H1 (cell line): ENCODE measurements around the gene ADM. TPM values are rescaled to one million over a fixed set of nuclear protein-coding genes. Genes with fewer than 3 reads are reported as not detected.

ENCODE experiments used
- CTCF ChIA-PET: fragments of 300-600 bp; sonication (Branson Sonifier 250); formaldehyde crosslinking; loops from one replicate; lab custom pipeline; 2021; ENCODE audit not compliant: partially characterized antibody; lab: Charles Lee
- POLR2A ChIA-PET: fragments of 300-600 bp; sonication (Branson Sonifier 250); formaldehyde crosslinking; loops from one replicate; lab custom pipeline; 2021; ENCODE audit warnings: inconsistent platforms; ENCODE audit not compliant: partially characterized antibody; lab: Charles Lee
- DNase-seq, 2 experiments: peaks; one replicate each; pipeline versions ENCODE4 v3.0.0 to v3.0.0-alpha.2; 2010 to 2022; ENCODE audit warnings: low spot score in 2 of 2, low read depth in 1 of 2, mixed read lengths in 1 of 2
- FAIRE-seq: peaks from 2 replicates; lab custom pipeline; 2011; peaks lifted over from hg19 to GRCh38; lab: Jason Lieb, UNC
- H2AFZ ChIP-seq: 2 replicates; pipeline ENCODE4 v1.8.1; 2012; ENCODE audit warnings: low read length, inconsistent platforms
- H2AK5ac ChIP-seq: 2 replicates; pipeline ENCODE4 v1.6.1; 2013; ENCODE audit warnings: low read depth, low read length
- H2BK120ac ChIP-seq: replicated peaks from 2 replicates; pipeline ENCODE3; 2013; ENCODE audit warnings: low read depth, low read length, inconsistent platforms
- H2BK12ac ChIP-seq: 2 replicates; pipeline ENCODE4 v1.6.1; 2013; ENCODE audit warnings: low read depth, low read length
- H2BK15ac ChIP-seq: 2 replicates; pipeline ENCODE4 v1.6.1; 2013; ENCODE audit warnings: low read length
- H2BK20ac ChIP-seq: 2 replicates; pipeline ENCODE4 v1.6.1; 2013; ENCODE audit warnings: low read length
- H2BK5ac ChIP-seq: 2 replicates; pipeline ENCODE4 v1.6.1; 2013; ENCODE audit warnings: low read depth, low read length
- H3K14ac ChIP-seq: 2 replicates; pipeline ENCODE4 v1.6.1; 2013; ENCODE audit warnings: inconsistent platforms; ENCODE audit not compliant: insufficient read length
- H3K18ac ChIP-seq: 2 replicates; pipeline ENCODE4 v1.6.1; 2013; ENCODE audit warnings: low read length; ENCODE audit errors: extremely low read depth
- H3K23ac ChIP-seq: 2 replicates; pipeline ENCODE4 v1.6.1; 2013; ENCODE audit warnings: inconsistent platforms; ENCODE audit not compliant: insufficient read length
- H3K23me2 ChIP-seq: 2 replicates; pipeline ENCODE4 v1.6.1; 2013; ENCODE audit warnings: low read depth, low read length
- H3K27ac ChIP-seq: 2 replicates; pipeline ENCODE4 v1.6.1; 2011; ENCODE audit warnings: low read depth, low read length, inconsistent platforms
- H3K27me3 ChIP-seq, 4 experiments: replicated peaks in 1 of 4; 1 replicate in 1 of 4; 2 replicates in 3 of 4; pipeline versions ENCODE4 v1.6.1 to v1.8.1; 2011 to 2013; ENCODE audit warnings: low read length in 3 of 4, mild to moderate bottlenecking in 3 of 4, inconsistent platforms in 2 of 4, mixed read lengths in 2 of 4, moderate library complexity in 1 of 4; ENCODE audit not compliant: control insufficient read depth in 3 of 4, insufficient read depth in 3 of 4; ENCODE audit errors: extremely low read depth in 1 of 4
- H3K36me3 ChIP-seq, 4 experiments: 2 replicates each; pipeline versions ENCODE4 v1.6.1 to v1.8.1; 2011 to 2013; ENCODE audit warnings: mild to moderate bottlenecking in 4 of 4, low read length in 3 of 4, moderate library complexity in 2 of 4, control low read depth in 1 of 4, inconsistent platforms in 1 of 4; ENCODE audit not compliant: insufficient read depth in 4 of 4, control insufficient read depth in 2 of 4
- H3K4ac ChIP-seq: replicated peaks from 2 replicates; pipeline ENCODE3; 2013; ENCODE audit warnings: low read length, low read depth, mixed read lengths, inconsistent platforms; ENCODE audit not compliant: insufficient read length
- H3K4me1 ChIP-seq, 4 experiments: replicated peaks in 1 of 4; 1 replicate in 1 of 4; 2 replicates in 3 of 4; pipeline versions ENCODE4 v1.6.1 to v1.8.1; 2011 to 2013; ENCODE audit warnings: low read length in 3 of 4, inconsistent platforms in 2 of 4, mixed read lengths in 1 of 4; ENCODE audit not compliant: insufficient read depth in 4 of 4, control insufficient read depth in 3 of 4
- H3K4me2 ChIP-seq, 2 experiments: 2 replicates each; pipeline versions ENCODE4 v1.6.1 to v1.8.1; 2011 to 2013; ENCODE audit warnings: low read depth in 2 of 2, low read length in 2 of 2, control low read depth in 1 of 2, inconsistent platforms in 1 of 2, mild to moderate bottlenecking in 1 of 2; ENCODE audit not compliant: insufficient read depth in 1 of 2
- H3K4me3 ChIP-seq, 4 experiments: fragments of 200-600, 300-600 bp in 1 of 4; sonication (generic), shearing (Covaris generic), sonication (Bioruptor Twin) in 1 of 4; 2 replicates each; pipeline versions ENCODE4 v1.5.1 to v1.8.1; 2011 to 2016; ENCODE audit warnings: low read length in 4 of 4, low read depth in 3 of 4, control low read depth in 2 of 4, inconsistent platforms in 2 of 4, mild to moderate bottlenecking in 2 of 4, mixed read lengths in 1 of 4, moderate library complexity in 1 of 4; ENCODE audit not compliant: insufficient read depth in 2 of 4; ENCODE audit errors: extremely low read depth in 1 of 4
- H3K56ac ChIP-seq: replicated peaks from 2 replicates; pipeline ENCODE3; 2013; ENCODE audit warnings: low read depth, mild to moderate bottlenecking, mixed read lengths, low read length, inconsistent platforms; ENCODE audit not compliant: insufficient read length
- H3K79me1 ChIP-seq: 2 replicates; pipeline ENCODE4 v1.6.1; 2013; ENCODE audit warnings: low read depth, low read length, control low read depth
- H3K79me2 ChIP-seq, 2 experiments: 2 replicates each; pipeline versions ENCODE4 v1.6.1 to v1.8.1; 2012 to 2013; ENCODE audit warnings: low read length in 2 of 2, mild to moderate bottlenecking in 2 of 2, inconsistent platforms in 1 of 2; ENCODE audit not compliant: insufficient read depth in 2 of 2, control insufficient read depth in 1 of 2
- H3K9ac ChIP-seq, 4 experiments: replicated peaks in 1 of 4; 1 replicate in 1 of 4; 2 replicates in 3 of 4; pipeline versions ENCODE4 v1.6.1 to v1.8.1; 2011 to 2013; ENCODE audit warnings: low read depth in 3 of 4, low read length in 3 of 4, control low read depth in 2 of 4, mild to moderate bottlenecking in 2 of 4, moderate library complexity in 2 of 4, inconsistent platforms in 1 of 4; ENCODE audit errors: extremely low read depth in 1 of 4
- H3K9me3 ChIP-seq, 2 experiments: 2 replicates each; pipeline versions ENCODE4 v1.6.1 to v1.8.1; 2012 to 2013; ENCODE audit warnings: mild to moderate bottlenecking in 2 of 2, moderate library complexity in 2 of 2, control low read depth in 1 of 2, inconsistent platforms in 1 of 2, low read depth in 1 of 2, low read length in 1 of 2, mixed read lengths in 1 of 2; ENCODE audit not compliant: insufficient read depth in 2 of 2
- H4K20me1 ChIP-seq, 2 experiments: replicated peaks in 1 of 2; 2 replicates each; pipeline versions ENCODE3 to v1.8.1; 2011 to 2013; ENCODE audit warnings: inconsistent platforms in 2 of 2, low read length in 2 of 2, mild to moderate bottlenecking in 1 of 2; ENCODE audit not compliant: insufficient read depth in 2 of 2, control insufficient read depth in 1 of 2
- H4K5ac ChIP-seq: 2 replicates; pipeline ENCODE4 v1.6.1; 2013; ENCODE audit warnings: low read length, low read depth, mixed read lengths, inconsistent platforms; ENCODE audit not compliant: insufficient read length
- H4K8ac ChIP-seq: 2 replicates; pipeline ENCODE4 v1.8.0; 2013; ENCODE audit warnings: mild to moderate bottlenecking, moderate library complexity, low read length, inconsistent platforms; ENCODE audit not compliant: insufficient read depth; ENCODE audit errors: extremely low read depth
- H4K91ac ChIP-seq: replicated peaks from 2 replicates; pipeline ENCODE3; 2013; ENCODE audit warnings: low read length, mixed read lengths, inconsistent platforms; ENCODE audit not compliant: insufficient read length
- CHD1 ChIP-seq: IDR thresholded peaks from 2 replicates; pipeline ENCODE4 v1.6.1; 2012; ENCODE audit warnings: low read depth, low read length, improper control_type of control experiment
- GABPA ChIP-seq: IDR thresholded peaks from 2 replicates; pipeline ENCODE4 v1.6.1; 2011; ENCODE audit warnings: mild to moderate bottlenecking, low read length, moderate library complexity, borderline replicate concordance; ENCODE audit not compliant: insufficient read depth
- POLR2A ChIP-seq, 2 experiments: IDR thresholded peaks; 1 replicate in 1 of 2; 2 replicates in 1 of 2; pipeline ENCODE4 v1.6.1; 2011; ENCODE audit warnings: low read depth in 2 of 2, low read length in 2 of 2, mild to moderate bottlenecking in 2 of 2; ENCODE audit errors: control extremely low read depth in 1 of 2
- TAF7 ChIP-seq: optimal IDR thresholded peaks from 2 replicates; pipeline ENCODE3; 2011; ENCODE audit warnings: low read depth, mild to moderate bottlenecking, inconsistent platforms, low read length, moderate library complexity, borderline replicate concordance
- WGBS, 2 experiments: shearing (Covaris generic) in 1 of 2; methylation state at CpG; one replicate each; pipeline versions ENCODE4 v1.1.6 to v1.1.7; 2013 to 2015; ENCODE audit warnings: low lambda C conversion rate in 2 of 2, mixed read lengths in 2 of 2, inconsistent platforms in 1 of 2, low coverage in 1 of 2, missing lambda C conversion rate in 1 of 2; ENCODE audit not compliant: insufficient replicate concordance in 2 of 2, insufficient coverage in 1 of 2, insufficient read length in 1 of 2; ENCODE audit errors: extremely low coverage in 1 of 2, missing lambda C conversion rate in 1 of 2; 5-methylcytosine and 5-hydroxymethylcytosine counted together
- polyA plus RNA-seq, 7 experiments: library from polyadenylated mRNA; depleted of rRNA in 3 of 7; stranded (reverse) in 5 of 7; unstranded in 2 of 7; fragments of >200 nt in 5 of 7; fragments of 200-250 nt in 2 of 7; gene quantifications; 1 replicate in 5 of 7; 2 replicates in 1 of 7; 4 replicates in 1 of 7; pipeline versions ENCODE4 v1.2.1 to v1.2.3, GENCODE V29; 2011 to 2013; ENCODE audit warnings: missing spikeins in 2 of 7, mixed read lengths in 2 of 7
- total RNA-seq: library from RNA; stranded (reverse); fragmentation: NEBNext Ultra II Directional; extraction: Animal tissue kit (Norgen Biotek cat#: 25700); gene quantifications from 2 replicates; pipeline ENCODE4 v1.2.1, GENCODE V29; 2021
- TF ChIP-seq, protein P1 (sequence below): IDR thresholded peaks from 2 replicates; pipeline ENCODE4 v1.6.1; 2012; ENCODE audit warnings: low read length, inconsistent platforms

ADM gene
- total and polyA plus RNA-seq, 2 of the 8 experiments (the other 6 are each of a cell fraction or from before 2014, with no cell fraction given) = 94.1 to 95.6 TPM

DNA sequence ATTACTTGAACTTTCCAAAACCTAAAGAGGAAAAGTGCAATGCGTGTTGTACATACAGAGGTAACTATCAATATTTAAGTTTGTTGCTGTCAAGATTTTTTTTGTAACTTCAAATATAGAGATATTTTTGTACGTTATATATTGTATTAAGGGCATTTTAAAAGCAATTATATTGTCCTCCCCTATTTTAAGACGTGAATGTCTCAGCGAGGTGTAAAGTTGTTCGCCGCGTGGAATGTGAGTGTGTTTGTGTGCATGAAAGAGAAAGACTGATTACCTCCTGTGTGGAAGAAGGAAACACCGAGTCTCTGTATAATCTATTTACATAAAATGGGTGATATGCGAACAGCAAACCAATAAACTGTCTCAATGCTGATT is 2.1 kb downstream of the ADM start:
- Histone ChIP-seq H3K4ac (no peak overlapping the region), H3K36me3 (peaks cover 0 to 17% (median 8%) of the 10 kb centered on the region in 4 experiments; a peak in 3 of 8 replicates), H3K4me3 (peak overlapping the region; percentile 70 to 92 (median 88)), H3K23ac (no peak overlapping the region), H4K91ac (peak overlapping the region; percentile 53), H2BK12ac (no peak overlapping the region), H3K56ac (no peak overlapping the region), H4K20me1 (peaks cover 6 to 9% of the 10 kb centered on the region in 2 experiments), H3K79me2 (peaks cover 0 to 27% of the 10 kb centered on the region in 2 experiments; a peak in 3 of 4 replicates), H3K4me1 (peaks cover 6 to 27% (median 9%) of the 10 kb centered on the region in 4 experiments), H3K27me3 (peaks cover 0 to 42% (median 11%) of the 10 kb centered on the region in 4 experiments; a peak in 5 of 7 replicates), H2BK5ac (peak overlapping the region; percentile 89; the same call in 1 of the 2 replicates), H4K8ac (no peak overlapping the region), H2AK5ac (no peak overlapping the region), H3K23me2 (peaks cover 37% of the 10 kb centered on the region), H3K79me1 (no peaks in the 10 kb centered on the region), H3K9ac (peak overlapping the region in 3 of 4 experiments; percentile 26 to 71 (median 64); a peak in 5 of 7 replicates), H3K27ac (peak overlapping the region; percentile 7; the same call in 1 of the 2 replicates), H3K9me3 (no peaks in the 10 kb centered on the region), H3K14ac (no peak overlapping the region), H3K4me2 (peak overlapping the region; percentile 87 to 100), H2AFZ (no peak overlapping the region), H2BK15ac (no peak overlapping the region), H2BK120ac (peak overlapping the region; percentile 19), H3K18ac (0 out of 2 replicates have a peak overlapping the region, but pooled peaks have one; percentile 25), H4K5ac (no peak overlapping the region), H2BK20ac (no peak overlapping the region)
- ChIA-PET CTCF (interaction anchor here (0.6 to 10.0 kb wide), 27 partner anchors 11 to 517 kb away, joined by 3 to 97 read pairs (median 4); no protein-coding TSS in a partner anchor), POLR2A (interaction anchor here (1.0 to 10.6 kb wide), 13 partner anchors 9 to 551 kb away, joined by 3 to 156 read pairs (median 7); partner anchors contain the start of gene SBF2)
- DNase-seq (no peak), FAIRE-seq (no peak)
- no peak for TF ChIP-seq GABPA
- peak; percentile 23; the same call in 1 of the 2 replicates for TF ChIP-seq CHD1
- TF ChIP-seq POLR2A (IDR thresholded peaks at IDR 0.05; ENCODE audit: control extremely low read depth in 1 of 2, low read depth in 2 of 2, low read length in 2 of 2) = peak in 1 of 2 experiments; percentile 31; a peak in 1 of 3 replicates
- TF ChIP-seq TAF7 = no peak
- TF ChIP-seq, protein P1, sequence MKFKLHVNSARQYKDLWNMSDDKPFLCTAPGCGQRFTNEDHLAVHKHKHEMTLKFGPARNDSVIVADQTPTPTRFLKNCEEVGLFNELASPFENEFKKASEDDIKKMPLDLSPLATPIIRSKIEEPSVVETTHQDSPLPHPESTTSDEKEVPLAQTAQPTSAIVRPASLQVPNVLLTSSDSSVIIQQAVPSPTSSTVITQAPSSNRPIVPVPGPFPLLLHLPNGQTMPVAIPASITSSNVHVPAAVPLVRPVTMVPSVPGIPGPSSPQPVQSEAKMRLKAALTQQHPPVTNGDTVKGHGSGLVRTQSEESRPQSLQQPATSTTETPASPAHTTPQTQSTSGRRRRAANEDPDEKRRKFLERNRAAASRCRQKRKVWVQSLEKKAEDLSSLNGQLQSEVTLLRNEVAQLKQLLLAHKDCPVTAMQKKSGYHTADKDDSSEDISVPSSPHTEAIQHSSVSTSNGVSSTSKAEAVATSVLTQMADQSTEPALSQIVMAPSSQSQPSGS = 0 out of 2 replicates have a peak, but pooled peaks have one; percentile 8
- 3% methylated on average over 9 of the region's 9 CpGs; no CpG with 5 or more reads in 1 of the 2 experiments for WGBS, 2 experiments
